VCaP (cell line): Measurements from ENCODE around the gene DEDD2.

Experiments
- H3K27ac ChIP-seq: fragments of 450-650 bp; 2 replicates; pipeline ENCODE4 v1.5.1; 2017
- TF ChIP-seq, protein P1 (sequence below): fragments of 450-650 bp; conservative IDR thresholded peaks from 2 replicates; pipeline ENCODE4 v1.5.1; 2017; ENCODE audit warnings: mild to moderate bottlenecking, moderate library complexity

Gene DEDD2

DNA sequence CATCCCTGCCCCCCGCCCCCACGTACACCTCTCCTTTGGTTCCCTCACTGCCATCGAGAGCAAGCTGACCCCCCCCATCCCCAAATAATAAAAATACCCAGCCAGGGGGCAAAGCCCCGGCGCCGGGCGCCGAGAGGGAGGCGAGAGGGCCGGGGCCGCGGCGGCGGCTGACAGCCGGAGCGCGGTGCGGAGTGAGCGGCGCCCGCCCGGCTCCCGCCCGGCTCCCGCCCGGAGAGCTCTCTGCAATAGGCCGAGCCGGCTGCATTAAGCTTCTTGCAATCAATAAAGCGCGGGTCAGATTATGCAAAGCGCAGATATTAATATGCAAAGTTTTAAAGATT is 40.9 kb downstream of the DEDD2 start:
- TF ChIP-seq, protein P1, sequence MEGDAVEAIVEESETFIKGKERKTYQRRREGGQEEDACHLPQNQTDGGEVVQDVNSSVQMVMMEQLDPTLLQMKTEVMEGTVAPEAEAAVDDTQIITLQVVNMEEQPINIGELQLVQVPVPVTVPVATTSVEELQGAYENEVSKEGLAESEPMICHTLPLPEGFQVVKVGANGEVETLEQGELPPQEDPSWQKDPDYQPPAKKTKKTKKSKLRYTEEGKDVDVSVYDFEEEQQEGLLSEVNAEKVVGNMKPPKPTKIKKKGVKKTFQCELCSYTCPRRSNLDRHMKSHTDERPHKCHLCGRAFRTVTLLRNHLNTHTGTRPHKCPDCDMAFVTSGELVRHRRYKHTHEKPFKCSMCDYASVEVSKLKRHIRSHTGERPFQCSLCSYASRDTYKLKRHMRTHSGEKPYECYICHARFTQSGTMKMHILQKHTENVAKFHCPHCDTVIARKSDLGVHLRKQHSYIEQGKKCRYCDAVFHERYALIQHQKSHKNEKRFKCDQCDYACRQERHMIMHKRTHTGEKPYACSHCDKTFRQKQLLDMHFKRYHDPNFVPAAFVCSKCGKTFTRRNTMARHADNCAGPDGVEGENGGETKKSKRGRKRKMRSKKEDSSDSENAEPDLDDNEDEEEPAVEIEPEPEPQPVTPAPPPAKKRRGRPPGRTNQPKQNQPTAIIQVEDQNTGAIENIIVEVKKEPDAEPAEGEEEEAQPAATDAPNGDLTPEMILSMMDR: no peak
- peak overlapping the region; percentile 45 for H3K27ac ChIP-seq

DNA sequence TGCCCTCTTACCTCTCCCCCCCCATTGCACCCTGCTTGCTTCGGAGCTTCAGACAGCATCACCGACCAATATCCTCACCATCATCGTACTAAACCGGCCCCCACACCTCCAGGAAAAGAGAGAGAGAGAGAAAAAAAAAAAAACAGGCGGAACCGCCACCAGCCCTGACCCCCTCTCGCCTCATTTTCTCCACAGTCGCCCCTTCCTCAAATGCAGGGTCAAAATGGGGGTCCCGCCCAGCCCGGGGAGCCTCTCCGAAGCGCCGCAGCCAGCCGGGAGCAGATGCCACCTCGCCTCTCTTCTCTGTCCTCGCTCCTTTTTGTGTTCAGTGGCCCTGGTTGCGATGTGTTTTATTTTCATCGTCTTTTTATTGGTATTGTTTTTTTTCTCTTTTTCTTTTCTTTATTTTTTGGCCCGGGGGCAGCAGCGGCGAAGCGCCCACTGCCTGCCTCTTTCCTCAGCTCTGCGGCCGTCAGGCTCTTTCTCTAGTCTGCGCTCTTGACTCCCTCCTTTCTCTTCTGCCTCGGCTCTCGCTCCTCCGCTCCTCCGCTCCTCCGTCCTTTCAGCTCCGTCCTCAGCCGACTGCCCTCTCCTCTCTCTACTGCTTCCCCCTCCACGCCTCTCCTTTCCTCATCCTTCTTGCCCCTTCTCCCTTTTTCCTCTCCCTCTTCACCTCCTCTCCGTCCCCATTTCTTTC is 41.4 kb downstream of the DEDD2 start:
- TF ChIP-seq, protein P1: no peak
- peak overlapping the region; percentile 45 for H3K27ac ChIP-seq

DNA sequence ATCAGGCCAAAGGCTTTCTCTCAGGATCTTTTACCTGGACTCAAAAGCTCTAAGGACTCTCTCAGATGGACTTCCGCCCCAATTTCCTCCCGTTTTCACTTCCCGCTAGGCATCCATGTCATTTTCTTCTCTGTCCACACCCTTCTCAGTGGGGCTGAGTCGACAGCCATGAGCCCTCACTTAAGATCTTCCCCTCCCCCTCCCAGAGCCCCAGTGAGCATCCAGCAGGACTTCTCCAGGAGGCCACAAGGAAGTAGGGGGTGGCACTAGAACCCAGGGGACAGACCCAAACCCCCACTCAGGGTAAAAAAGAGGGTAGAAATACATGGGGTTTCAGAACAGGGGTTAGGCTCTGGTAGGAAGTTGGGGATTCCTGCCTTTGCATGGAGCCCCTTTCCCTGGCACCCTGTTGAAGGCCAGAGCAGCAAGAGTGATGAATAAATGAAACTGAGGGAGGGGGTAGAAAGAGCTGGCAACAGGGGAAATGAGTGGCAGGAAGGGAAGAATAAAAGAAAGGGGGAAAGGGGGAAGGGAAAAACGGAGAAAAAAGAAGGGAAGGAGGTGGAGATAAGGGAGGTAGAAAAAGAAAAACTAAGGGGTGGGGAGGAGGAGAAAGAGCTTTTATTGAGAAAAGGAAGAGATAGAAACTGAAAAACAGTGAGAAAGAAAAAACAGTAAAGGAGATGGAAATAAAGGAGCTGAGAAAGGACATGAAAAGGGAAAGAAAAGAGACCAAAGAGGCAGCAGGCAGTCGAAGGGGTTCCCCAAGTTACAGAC is 42.3 kb downstream of the DEDD2 start:
- no peak overlapping the region for H3K27ac ChIP-seq
- TF ChIP-seq, protein P1: no peak

DNA sequence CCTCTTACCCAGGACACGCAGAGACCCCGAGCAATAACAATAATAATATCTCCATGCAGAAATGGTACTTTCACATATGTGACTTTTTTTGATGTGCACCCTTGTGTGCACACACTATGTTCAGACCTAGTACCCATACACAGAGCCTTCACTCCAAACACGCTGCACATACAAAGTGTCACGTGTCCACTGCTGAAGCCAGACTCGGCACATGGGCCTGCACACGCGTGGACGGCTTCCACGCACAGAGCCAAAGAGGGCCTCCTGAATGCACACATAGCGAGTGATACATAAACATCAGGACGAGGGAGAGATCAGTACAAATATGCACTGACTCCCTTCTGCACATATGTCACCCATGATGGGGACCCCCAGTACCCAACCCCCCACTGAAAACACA is 43.3 kb downstream of the DEDD2 start:
- no peak overlapping the region for H3K27ac ChIP-seq
- TF ChIP-seq, protein P1: no peak

DNA sequence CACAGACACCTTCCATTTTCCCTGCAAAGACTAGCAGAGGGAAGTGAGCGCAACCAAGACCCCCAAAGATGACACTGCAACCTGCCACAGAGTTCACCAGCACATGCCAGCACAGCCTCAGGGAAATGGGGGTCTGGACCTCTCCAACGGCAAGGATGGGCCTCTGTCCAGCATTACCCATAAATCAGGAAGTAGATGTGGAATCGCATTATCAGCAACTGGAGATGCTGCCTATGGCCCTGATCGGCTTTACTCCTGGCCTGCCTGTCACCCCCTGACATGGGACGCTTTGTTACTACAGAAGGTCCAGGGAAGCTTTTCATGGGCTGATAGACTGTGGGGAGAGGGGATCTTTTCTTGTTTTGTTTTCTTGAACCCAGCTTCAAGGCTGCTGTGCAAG is 43.8 kb downstream of the DEDD2 start:
- no peak overlapping the region for H3K27ac ChIP-seq
- TF ChIP-seq, protein P1: no peak

DNA sequence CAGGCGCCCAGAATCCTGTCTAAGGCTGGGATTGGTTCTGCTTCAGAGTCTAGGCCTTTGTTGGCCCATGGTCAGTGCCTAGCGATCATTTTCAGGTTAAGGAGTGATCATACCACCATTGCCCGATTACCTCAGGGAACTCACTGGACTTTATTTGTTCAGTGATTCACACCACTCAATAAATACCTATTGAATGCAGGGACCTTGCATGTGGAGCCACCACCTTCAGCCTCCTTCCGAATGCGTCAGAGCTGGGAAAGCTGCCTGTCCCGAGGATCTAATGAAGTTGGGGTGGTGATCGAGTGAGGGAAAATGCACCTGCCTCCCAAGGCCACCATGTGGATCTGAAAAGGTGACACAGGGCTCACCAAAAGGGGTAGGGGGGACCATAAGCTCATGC is 45.2 kb downstream of the DEDD2 start:
- TF ChIP-seq, protein P1: no peak
- H3K27ac ChIP-seq: no peak overlapping the region

DNA sequence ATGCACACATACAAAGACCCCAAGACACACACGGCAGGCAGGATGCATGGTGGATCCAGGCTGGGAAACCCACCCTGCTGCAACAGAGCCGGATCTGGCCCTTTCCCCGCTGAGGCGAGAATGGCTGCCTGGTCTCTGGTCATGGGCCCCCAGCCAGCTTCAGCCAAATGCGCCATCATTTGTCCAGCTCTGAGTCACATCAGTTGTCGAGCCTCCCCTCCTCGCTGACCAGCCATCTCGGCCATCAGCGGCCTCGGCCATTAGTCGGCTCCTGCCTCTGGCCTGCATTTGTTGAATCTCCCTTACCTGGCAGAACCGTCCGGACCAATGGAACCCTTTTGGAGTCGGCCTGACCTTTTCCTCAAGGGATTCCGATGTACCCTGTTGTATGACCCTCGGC is 46.8 kb downstream of the DEDD2 start:
- H3K27ac ChIP-seq: no peak overlapping the region
- TF ChIP-seq, protein P1: no peak
